Hindlimb muscle (tissue), 1 donor: ENCODE data around the gene ETNK2. TPM values are rescaled to one million over a fixed set of nuclear protein-coding genes. Genes with fewer than 3 reads are reported as not detected.

Source experiments
- DNase-seq: peaks from one replicate; pipeline ENCODE4 v3.0.0-alpha.2; 2013
- polyA plus RNA-seq: library from polyadenylated mRNA; unstranded; fragments of 120-200 nt; gene quantifications from one replicate; pipeline ENCODE4 v1.2.1, GENCODE V29; 2013; ENCODE audit not compliant: insufficient read length

ETNK2 gene
- polyA plus RNA-seq, 1 donor: 3.0 TPM

DNA sequence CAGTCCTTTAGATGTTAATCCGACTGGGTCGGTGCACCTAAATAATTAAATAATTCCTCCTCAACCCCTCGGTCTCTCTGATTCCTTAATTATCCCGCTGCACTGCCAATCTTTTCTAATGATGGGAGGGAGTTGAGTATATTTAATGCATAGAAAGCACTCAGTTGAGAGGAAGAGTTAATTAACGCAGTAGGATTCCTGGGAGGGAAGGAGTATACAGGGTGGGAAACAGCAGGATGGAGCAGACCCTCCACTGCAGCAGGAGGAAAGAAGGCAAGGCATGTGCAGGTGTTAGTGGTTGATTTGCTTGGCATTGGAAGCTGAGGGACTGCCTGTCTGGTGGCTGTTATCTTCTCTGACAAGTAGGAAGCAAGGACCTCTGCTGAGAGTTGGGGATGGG is 24.2 kb upstream of the ETNK2 start:
- DNase-seq: no peak

GRCh38 chr1:204174958-204175357 is 23.1 kb upstream of the ETNK2 start:
- no peak for DNase-seq

GRCh38 chr1:204172404-204173029 is 20.7 kb upstream of the ETNK2 start:
- DNase-seq: no peak

- DNase-seq: no peak
Observed at GRCh38 chr1:204171751-204172178, 19.9 kb upstream of the ETNK2 start.

GRCh38 chr1:204170494-204171155 is 18.8 kb upstream of the ETNK2 start:
- no peak for DNase-seq

DNA sequence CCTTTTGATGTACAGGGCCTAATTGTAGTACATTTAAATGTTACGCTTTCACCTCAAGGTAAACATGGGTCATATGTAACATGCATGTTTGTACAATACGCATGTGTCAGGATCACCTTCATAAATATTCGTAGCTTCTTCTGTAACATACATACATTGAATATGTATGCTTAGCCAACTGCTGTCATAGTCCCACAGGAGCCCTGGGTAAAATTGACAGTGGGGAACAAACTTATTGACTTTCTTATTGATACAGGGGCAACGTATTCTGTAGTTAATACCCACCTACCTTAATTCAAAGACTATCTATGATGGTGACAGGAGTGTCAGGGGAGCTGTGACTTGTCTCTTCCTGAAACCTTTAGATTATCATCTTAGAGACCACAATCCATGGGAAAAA is 18.0 kb upstream of the ETNK2 start:
- no peak for DNase-seq

- DNase-seq: no peak
Observed at GRCh38 chr1:204167730-204168129, 15.9 kb upstream of the ETNK2 start.

DNA sequence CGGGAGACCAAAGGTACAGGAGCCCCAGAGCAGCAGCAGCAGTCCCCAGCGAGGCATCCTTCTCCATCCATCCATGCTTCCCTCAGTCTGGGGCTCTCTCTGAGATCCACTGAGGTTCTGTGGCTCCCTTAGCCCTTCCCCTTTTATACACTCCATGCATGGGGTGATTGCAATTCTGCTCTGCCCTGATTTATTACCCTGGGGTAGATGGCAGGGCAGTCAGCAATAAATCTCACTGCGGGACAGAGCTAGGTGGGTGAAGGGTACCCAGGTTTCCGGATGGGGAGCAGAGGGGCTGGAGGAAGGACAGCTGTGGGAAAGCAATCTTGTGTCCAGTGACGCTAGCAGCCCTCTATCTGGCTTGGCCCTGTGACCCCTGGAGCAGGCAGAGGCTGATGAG is 14.4 kb upstream of the ETNK2 start, which contains the start of gene REN:
TSS of gene REN (minus strand) at position 119 of the 400 bp plus-strand sequence. CDS start at position 75, 44 bp downstream.
- DNase-seq: no peak

- DNase-seq: peak; percentile 71
Observed at GRCh38 chr1:204162494-204163074, 10.7 kb upstream of the ETNK2 start.

- DNase-seq: no peak
Observed at GRCh38 chr1:204161609-204162493, 10.0 kb upstream of the ETNK2 start.

- DNase-seq: no peak
Observed at GRCh38 chr1:204157962-204158361, 6.1 kb upstream of the ETNK2 start.

DNA sequence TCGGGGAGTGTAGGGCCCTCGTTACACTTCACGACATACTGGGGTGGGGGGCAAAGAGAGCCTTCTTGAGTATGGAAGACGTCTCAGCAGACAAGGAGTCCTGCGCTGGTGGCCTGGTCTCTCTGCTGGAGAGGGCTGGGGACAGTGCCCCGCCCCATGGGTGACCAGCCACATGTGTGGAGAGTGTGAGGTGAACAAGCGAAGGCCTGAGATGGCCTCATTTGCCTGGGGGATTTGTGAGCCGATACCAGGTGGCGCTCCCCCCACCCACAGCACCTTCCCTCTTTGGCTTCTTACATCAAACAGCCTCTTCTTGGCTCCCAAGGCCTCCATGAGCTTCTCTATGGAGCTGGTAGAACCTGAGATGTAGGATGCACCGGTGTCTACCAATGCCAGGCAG is 4.0 kb upstream of the ETNK2 start:
- DNase-seq: no peak

GRCh38 chr1:204154568-204155255 is 2.9 kb upstream of the ETNK2 start:
- DNase-seq: no peak

DNA sequence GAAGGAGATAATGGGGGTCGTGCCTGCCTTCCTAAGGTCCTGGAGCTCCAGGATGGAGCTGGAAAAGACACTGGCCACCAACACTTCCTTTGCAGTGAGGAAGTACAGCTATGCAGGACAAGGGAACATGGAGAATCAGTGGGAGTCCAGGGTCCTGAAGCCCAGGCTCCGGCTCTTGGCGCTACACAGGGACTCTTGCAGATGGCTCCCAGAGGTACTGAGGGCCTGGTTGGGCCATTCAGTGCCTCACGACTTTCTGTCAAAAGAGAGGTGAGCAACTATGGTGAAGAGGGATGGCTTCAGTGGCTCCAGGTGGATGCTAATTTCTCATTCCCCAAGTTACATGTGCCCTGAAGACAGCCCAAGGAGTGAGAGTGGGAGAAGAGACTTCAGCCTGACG is 1.8 kb upstream of the ETNK2 start:
- no peak for DNase-seq

GRCh38 chr1:204152310-204153044 is 633 bp upstream of the ETNK2 start:
- DNase-seq: no peak

GRCh38 chr1:204150702-204151551 is 917 bp downstream of the ETNK2 start:
- no peak for DNase-seq

DNA sequence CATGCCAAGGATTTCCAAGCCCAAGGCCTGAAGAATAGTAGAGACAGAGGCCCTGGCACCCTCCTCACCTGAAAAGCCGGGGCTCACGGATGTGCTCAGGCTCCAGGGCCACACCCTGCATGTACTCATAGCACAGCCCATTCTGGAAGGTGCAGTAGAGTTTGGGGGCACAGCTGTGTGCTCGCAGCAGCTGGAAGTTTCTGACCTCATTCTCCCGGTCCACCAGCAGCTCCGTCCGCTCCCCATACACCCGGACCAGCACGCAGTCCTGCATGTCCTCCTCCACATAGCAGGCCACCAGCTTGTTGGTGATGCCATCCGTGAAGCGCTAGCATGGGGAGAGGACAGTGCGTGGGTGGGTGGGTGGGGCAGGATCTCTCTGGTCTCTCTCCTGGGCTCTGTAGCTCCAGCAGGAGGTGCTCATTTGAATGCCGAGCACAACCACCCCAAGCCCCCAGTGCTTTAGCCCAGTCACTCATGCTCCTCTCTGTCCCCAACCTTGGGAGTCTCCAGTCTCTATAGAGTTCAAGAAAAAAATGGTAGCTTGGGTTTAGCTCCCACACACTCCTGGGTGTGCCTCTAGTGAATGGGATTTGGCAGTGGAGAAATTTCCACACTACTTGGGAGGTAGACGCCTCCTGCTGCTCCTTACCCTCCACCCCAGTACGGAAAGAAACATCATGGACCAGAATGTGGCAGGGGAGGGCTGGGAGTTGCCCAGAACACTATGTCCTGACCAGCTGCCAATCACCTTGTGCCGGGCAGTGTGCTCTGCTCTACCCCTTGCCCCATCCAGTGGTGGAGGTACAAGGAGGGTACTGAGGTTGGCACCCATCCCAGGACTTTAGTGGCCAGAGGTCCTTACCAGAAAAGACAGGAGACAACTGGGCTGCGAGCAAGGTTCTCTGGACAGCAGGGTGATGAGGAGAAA is 1.9 kb downstream of the ETNK2 start:
- DNase-seq: no peak

- DNase-seq: no peak
Observed at GRCh38 chr1:204149107-204149506, 2.7 kb downstream of the ETNK2 start.
